CD14-positive monocyte (primary cell): Measurements from ENCODE around the gene KCNV2. TPM values are rescaled to one million over a fixed set of nuclear protein-coding genes. Genes with fewer than 3 reads are reported as not detected.
A peak's percentile ranks its signal among the peaks of the same experiment; 100 is the strongest.

Source experiments
- DNase-seq, 3 donors: peaks; one replicate each; pipeline ENCODE4 v3.0.0-alpha.2; 2011 to 2022
- H2AFZ ChIP-seq: 2 replicates; pipeline ENCODE4 v1.6.0; 2012; ENCODE audit warnings: mild to moderate bottlenecking, low read depth, low read length, inconsistent platforms; ENCODE audit not compliant: insufficient read depth, poor library complexity, severe bottlenecking
- H3K27ac ChIP-seq, 2 donors: 1 replicate in 1 of 2; 2 replicates in 1 of 2; pipeline ENCODE4 v1.5.1; 2012 to 2013; ENCODE audit warnings: low read length in 2 of 2, control low read depth in 1 of 2, inconsistent platforms in 1 of 2, low read depth in 1 of 2, mild to moderate bottlenecking in 1 of 2
- H3K27me3 ChIP-seq, 2 donors: one replicate each; pipeline versions ENCODE4 v1.6.0 to v1.6.1; 2011 to 2013; ENCODE audit warnings: low read length in 2 of 2; ENCODE audit not compliant: control insufficient read depth in 2 of 2, insufficient read depth in 2 of 2
- H3K36me3 ChIP-seq, 2 donors: replicated peaks in 1 of 2; 1 replicate in 1 of 2; 2 replicates in 1 of 2; pipeline versions ENCODE4 v1.5.1 to v1.6.1; 2012 to 2013; ENCODE audit warnings: low read length in 2 of 2, control low read depth in 1 of 2, inconsistent platforms in 1 of 2, mild to moderate bottlenecking in 1 of 2; ENCODE audit not compliant: insufficient read depth in 2 of 2, control insufficient read depth in 1 of 2
- H3K4me1 ChIP-seq, 2 donors: 1 replicate in 1 of 2; 2 replicates in 1 of 2; pipeline versions ENCODE4 v1.5.1 to v1.6.1; 2012 to 2013; ENCODE audit warnings: low read length in 2 of 2, control low read depth in 1 of 2, inconsistent platforms in 1 of 2, mild to moderate bottlenecking in 1 of 2, moderate library complexity in 1 of 2; ENCODE audit not compliant: insufficient read depth in 2 of 2, control insufficient read depth in 1 of 2
- H3K4me2 ChIP-seq: replicated peaks from 2 replicates; pipeline ENCODE3; 2012; ENCODE audit warnings: low read length, moderate library complexity, mild to moderate bottlenecking; ENCODE audit not compliant: poor library complexity, severe bottlenecking; ENCODE audit errors: extremely low read depth
- H3K4me3 ChIP-seq, 3 experiments: fragments of 200-600 bp in 1 of 3; sonication (generic) in 1 of 3; replicated peaks in 1 of 3; 1 replicate in 2 of 3; 2 replicates in 1 of 3; pipeline ENCODE4 v1.5.1; 2011 to 2013; ENCODE audit warnings: low read length in 3 of 3, mild to moderate bottlenecking in 3 of 3, control low read depth in 2 of 3, low read depth in 2 of 3, inconsistent platforms in 1 of 3, moderate library complexity in 1 of 3
- H3K79me2 ChIP-seq: 2 replicates; pipeline ENCODE4 v1.6.0; 2012; ENCODE audit warnings: mild to moderate bottlenecking, control low read depth, inconsistent platforms, low read length, moderate library complexity; ENCODE audit not compliant: insufficient read depth
- H3K9ac ChIP-seq: 2 replicates; pipeline ENCODE4 v1.6.0; 2017; ENCODE audit warnings: low read length, mild to moderate bottlenecking; ENCODE audit not compliant: insufficient read depth, poor library complexity, severe bottlenecking
- H3K9me3 ChIP-seq, 2 donors: replicated peaks in 1 of 2; 1 replicate in 1 of 2; 2 replicates in 1 of 2; pipeline versions ENCODE4 v1.5.1 to v1.6.1; 2012 to 2013; ENCODE audit warnings: low read length in 2 of 2, control low read depth in 1 of 2; ENCODE audit not compliant: control insufficient read depth in 1 of 2, insufficient read depth in 1 of 2
- H4K20me1 ChIP-seq: 2 replicates; pipeline ENCODE4 v1.6.0; 2012; ENCODE audit warnings: mild to moderate bottlenecking, low read length, control low read depth, moderate library complexity; ENCODE audit not compliant: insufficient read depth
- H3K27ac Mint-ChIP-seq, 7 donors: one replicate each; pipeline ENCODE4 v1.8.0; 2020; ENCODE audit warnings: mild to moderate bottlenecking in 7 of 7, mixed read lengths in 7 of 7, moderate library complexity in 6 of 7, inconsistent platforms in 2 of 7
- H3K27me3 Mint-ChIP-seq, 3 donors: one replicate each; pipeline ENCODE4 v1.8.0; 2021 to 2022; ENCODE audit warnings: low read depth in 3 of 3, mild to moderate bottlenecking in 3 of 3, mixed read lengths in 3 of 3, moderate library complexity in 3 of 3, inconsistent platforms in 1 of 3
- H3K36me3 Mint-ChIP-seq, 2 donors: one replicate each; pipeline ENCODE4 v1.8.0; 2020; ENCODE audit warnings: mixed read lengths in 2 of 2, inconsistent platforms in 1 of 2, mild to moderate bottlenecking in 1 of 2
- H3K4me1 Mint-ChIP-seq: one replicate; pipeline ENCODE4 v1.8.0; 2020; ENCODE audit warnings: mild to moderate bottlenecking, mixed read lengths
- H3K4me3 Mint-ChIP-seq, 2 donors: one replicate each; pipeline ENCODE4 v1.8.0; 2020; ENCODE audit warnings: mild to moderate bottlenecking in 2 of 2, mixed read lengths in 2 of 2, moderate library complexity in 1 of 2
- H3K9me3 Mint-ChIP-seq, 7 donors: one replicate each; pipeline ENCODE4 v1.8.0; 2020 to 2022; ENCODE audit warnings: mixed read lengths in 7 of 7, mild to moderate bottlenecking in 6 of 7, moderate library complexity in 6 of 7, inconsistent platforms in 2 of 7
- WGBS: methylation state at CpG from one replicate; pipeline ENCODE4 v1.1.5; 2013; ENCODE audit warnings: missing lambda C conversion rate; ENCODE audit not compliant: insufficient coverage; 5-methylcytosine and 5-hydroxymethylcytosine counted together
- intact Hi-C, 2 donors: fragments of 100-400 bp; cut with micrococcal nuclease; formaldehyde crosslinking; loops; one replicate each; pipeline versions ENCODE4 v1.15.0 to v1.15.1; 2023
- polyA plus RNA-seq, 3 donors: library from polyadenylated mRNA; depleted of rRNA in 1 of 3; unstranded in 2 of 3; stranded (reverse) in 1 of 3; fragments of 300-500 nt in 2 of 3; fragments of >200 nt in 1 of 3; fragmentation: Illumina TruSeq in 2 of 3; gene quantifications; 1 replicate in 2 of 3; 2 replicates in 1 of 3; pipeline ENCODE4 v1.2.3, GENCODE V29; 2012 to 2021
- TF ChIP-seq, protein P1 (sequence below): fragments of 200-600 bp; IDR thresholded peaks from one replicate; pipeline ENCODE4 v1.8.0; 2022; ENCODE audit warnings: antibody characterized with exemption, mild to moderate bottlenecking

The KCNV2 gene
- polyA plus RNA-seq, 3 donors: not detected

DNA sequence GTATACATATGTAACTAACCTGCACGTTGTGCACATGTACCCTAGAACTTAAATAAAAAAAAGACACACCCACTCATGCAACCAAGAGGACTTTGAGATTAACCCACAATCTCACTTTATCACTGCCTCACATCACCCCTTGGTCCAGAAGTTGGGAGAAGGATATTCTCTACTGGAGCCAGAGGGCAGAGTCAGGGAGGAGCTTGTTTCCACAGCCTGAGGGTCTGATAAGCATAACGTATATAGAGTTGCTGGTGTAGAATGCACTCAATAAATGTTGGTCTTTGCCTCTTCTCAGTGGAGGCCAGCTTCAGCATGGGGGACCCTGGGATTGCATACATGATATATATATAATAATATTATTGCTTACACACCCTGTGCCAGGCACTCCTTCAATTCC is 10.1 kb downstream of the KCNV2 start:
- intact Hi-C loops: no loop called here
- H3K4me2 ChIP-seq: no peak overlapping the region
- no peaks in the 10 kb centered on the region for H3K4me1 ChIP-seq

DNA sequence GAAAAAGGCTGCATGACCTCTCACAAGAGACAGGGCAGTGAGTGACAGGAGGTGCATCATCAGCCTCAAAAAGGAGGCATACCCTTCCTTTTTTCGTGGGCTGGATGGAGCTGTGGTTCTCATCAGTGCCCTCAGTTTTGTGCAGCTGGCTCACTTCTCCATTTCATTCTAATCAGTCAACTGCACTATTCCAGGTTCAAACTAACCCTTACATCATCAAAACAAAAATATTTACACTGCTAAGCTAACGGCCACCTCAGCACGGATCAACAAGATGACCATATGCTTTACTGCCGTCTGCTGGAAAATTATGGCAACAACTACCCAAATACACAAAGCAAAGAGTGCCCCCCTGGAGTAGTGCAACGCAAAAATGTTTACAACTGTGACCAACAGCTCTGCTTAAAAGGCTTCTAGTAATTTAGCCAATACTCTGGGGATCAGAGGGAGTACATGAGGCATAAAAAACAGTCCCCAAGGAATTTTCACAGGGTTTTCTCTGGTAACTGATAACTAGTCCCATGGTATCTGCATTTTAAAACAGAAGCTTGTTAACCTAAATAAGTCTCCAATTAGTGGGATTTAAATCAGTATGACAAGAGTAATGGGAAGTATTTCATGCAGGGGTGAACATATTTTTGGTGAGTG is 10.8 kb downstream of the KCNV2 start:
- Histone ChIP-seq H3K27me3 (no peaks in the 10 kb centered on the region), H3K27ac (no peak overlapping the region), H3K4me3 (no peak overlapping the region), H3K9ac (no peak overlapping the region), H4K20me1 (no peaks in the 10 kb centered on the region), H2AFZ (no peak overlapping the region), H3K4me1 (no peaks in the 10 kb centered on the region), H3K4me2 (no peak overlapping the region), H3K36me3 (no peaks in the 10 kb centered on the region), H3K9me3 (no peaks in the 10 kb centered on the region), H3K79me2 (no peaks in the 10 kb centered on the region)
- 3% methylated on average over 4 of the region's 5 CpGs for WGBS
- no peak overlapping the region for H3K4me3 Mint-ChIP-seq
- TF ChIP-seq, protein P1, sequence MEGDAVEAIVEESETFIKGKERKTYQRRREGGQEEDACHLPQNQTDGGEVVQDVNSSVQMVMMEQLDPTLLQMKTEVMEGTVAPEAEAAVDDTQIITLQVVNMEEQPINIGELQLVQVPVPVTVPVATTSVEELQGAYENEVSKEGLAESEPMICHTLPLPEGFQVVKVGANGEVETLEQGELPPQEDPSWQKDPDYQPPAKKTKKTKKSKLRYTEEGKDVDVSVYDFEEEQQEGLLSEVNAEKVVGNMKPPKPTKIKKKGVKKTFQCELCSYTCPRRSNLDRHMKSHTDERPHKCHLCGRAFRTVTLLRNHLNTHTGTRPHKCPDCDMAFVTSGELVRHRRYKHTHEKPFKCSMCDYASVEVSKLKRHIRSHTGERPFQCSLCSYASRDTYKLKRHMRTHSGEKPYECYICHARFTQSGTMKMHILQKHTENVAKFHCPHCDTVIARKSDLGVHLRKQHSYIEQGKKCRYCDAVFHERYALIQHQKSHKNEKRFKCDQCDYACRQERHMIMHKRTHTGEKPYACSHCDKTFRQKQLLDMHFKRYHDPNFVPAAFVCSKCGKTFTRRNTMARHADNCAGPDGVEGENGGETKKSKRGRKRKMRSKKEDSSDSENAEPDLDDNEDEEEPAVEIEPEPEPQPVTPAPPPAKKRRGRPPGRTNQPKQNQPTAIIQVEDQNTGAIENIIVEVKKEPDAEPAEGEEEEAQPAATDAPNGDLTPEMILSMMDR: peak; percentile 30
- peaks cover 5% of the 10 kb centered on the region for H3K4me1 Mint-ChIP-seq
- no peaks in the 10 kb centered on the region for H3K27me3 Mint-ChIP-seq
- DNase-seq: no peak
- H3K27ac Mint-ChIP-seq: no peak overlapping the region
- intact Hi-C loops: no loop called here
- H3K36me3 Mint-ChIP-seq: no peaks in the 10 kb centered on the region
- H3K9me3 Mint-ChIP-seq: no peaks in the 10 kb centered on the region

More for the DNA sequence above, 10.1 kb downstream of the KCNV2 start:
- Histone ChIP-seq H3K27ac (no peak overlapping the region), H3K9me3 (no peaks in the 10 kb centered on the region), H3K4me3 (no peak overlapping the region), H3K9ac (no peak overlapping the region), H2AFZ (no peak overlapping the region), H3K36me3 (no peaks in the 10 kb centered on the region), H3K27me3 (no peaks in the 10 kb centered on the region), H4K20me1 (no peaks in the 10 kb centered on the region), H3K79me2 (no peaks in the 10 kb centered on the region)
- H3K36me3 Mint-ChIP-seq: no peaks in the 10 kb centered on the region
- no CpG with 5 or more reads among the region's 2 CpGs for WGBS
- no peaks in the 10 kb centered on the region for H3K27me3 Mint-ChIP-seq
- H3K4me3 Mint-ChIP-seq: no peak overlapping the region
- H3K4me1 Mint-ChIP-seq: peaks cover 5% of the 10 kb centered on the region
- DNase-seq: no peak
- no peaks in the 10 kb centered on the region for H3K9me3 Mint-ChIP-seq
- TF ChIP-seq, protein P1: no peak
- H3K27ac Mint-ChIP-seq: no peak overlapping the region
